Renal cortex interstitium (tissue), 15 donors: Measurements from ENCODE around the gene NARS2. TPM values are rescaled to one million over a fixed set of nuclear protein-coding genes. Genes with fewer than 3 reads are reported as not detected.
A peak's percentile ranks its signal among the peaks of the same experiment; 100 is the strongest.
"Not testable (repeated sequence)": the region's sequence is repeated elsewhere in the genome, so short reads cannot be mapped to it uniquely, and the experiment has no call there.

Experiments used
- DNase-seq, 11 donors: peaks; one replicate each; pipeline ENCODE4 v3.0.0-alpha.2; 2013; ENCODE audit warnings: low read depth in 9 of 11, low spot score in 4 of 11; ENCODE audit errors: extremely low read depth in 1 of 11
- long read RNA-seq, 16 experiments: transcript quantifications; one replicate each; lab custom pipeline, GENCODE V29; 2026
- polyA plus RNA-seq, 3 donors: library from polyadenylated mRNA; unstranded; fragments of 120-200 nt; gene quantifications; one replicate each; pipeline ENCODE4 v1.2.1, GENCODE V29; 2013; ENCODE audit not compliant: insufficient read length in 3 of 3

Gene NARS2
- 10 to 100 TPM; 41.6 to 47.0 (median 44.6) TPM for polyA plus RNA-seq
- long read RNA-seq, donor 1, partial matches to known transcripts, result 0 of 4 reads
- long read RNA-seq, donor 1, other reads (novel, unspliced or antisense), result 0 of 4 reads
- long read RNA-seq, donor 2, partial matches to known transcripts, result 0 of 2 reads
- long read RNA-seq, donor 2, other reads (novel, unspliced or antisense), result 0 of 2 reads
- long read RNA-seq, donor 3, transcript NARS2-201 (14 exons, 2,519 nt), result major isoform, 10 of 11 reads
- long read RNA-seq, donor 3, partial matches to known transcripts, result 0 of 11 reads
- long read RNA-seq, donor 3, other reads (novel, unspliced or antisense), result 0 of 11 reads
- long read RNA-seq, donor 4, transcript NARS2-201 (14 exons, 2,519 nt), result major isoform, 8 of 8 reads
- long read RNA-seq, donor 4, partial matches to known transcripts, result 0 of 8 reads
- long read RNA-seq, donor 4, other reads (novel, unspliced or antisense), result 0 of 8 reads
- long read RNA-seq, donor 5, result 0 reads
- long read RNA-seq, donor 6, transcript NARS2-201 (14 exons, 2,519 nt), result major isoform, 7 of 19 reads
- long read RNA-seq, donor 6, partial matches to known transcripts, result 12 of 19 reads
- long read RNA-seq, donor 6, other reads (novel, unspliced or antisense), result 0 of 19 reads
- long read RNA-seq, donor 7, transcript NARS2-201 (14 exons, 2,519 nt), result major isoform, 5 of 5 reads
- long read RNA-seq, donor 7, partial matches to known transcripts, result 0 of 5 reads
- long read RNA-seq, donor 7, other reads (novel, unspliced or antisense), result 0 of 5 reads
- long read RNA-seq, donor 8, transcript NARS2-201 (14 exons, 2,519 nt), result major isoform, 8 of 8 reads
- long read RNA-seq, donor 8, partial matches to known transcripts, result 0 of 8 reads
- long read RNA-seq, donor 8, other reads (novel, unspliced or antisense), result 0 of 8 reads
- long read RNA-seq, donor 9, transcript NARS2-201 (14 exons, 2,519 nt), result major isoform, 6 of 6 reads
- long read RNA-seq, donor 9, partial matches to known transcripts, result 0 of 6 reads
- long read RNA-seq, donor 9, other reads (novel, unspliced or antisense), result 0 of 6 reads
- long read RNA-seq, donor 10, partial matches to known transcripts, result 0 of 4 reads
- long read RNA-seq, donor 10, other reads (novel, unspliced or antisense), result 0 of 4 reads
- long read RNA-seq, donor 11, transcript NARS2-201 (14 exons, 2,519 nt), result major isoform, 7 of 7 reads
- long read RNA-seq, donor 11, partial matches to known transcripts, result 0 of 7 reads
- long read RNA-seq, donor 11, other reads (novel, unspliced or antisense), result 0 of 7 reads
- long read RNA-seq, donor 12, partial matches to known transcripts, result 0 of 2 reads
- long read RNA-seq, donor 12, other reads (novel, unspliced or antisense), result 0 of 2 reads
- long read RNA-seq, donor 13, result 0 reads
- long read RNA-seq, donor 14, partial matches to known transcripts, result 0 of 5 reads
- long read RNA-seq, donor 14, other reads (novel, unspliced or antisense), result 0 of 5 reads
- long read RNA-seq, donor 15, partial matches to known transcripts, result 0 of 1 reads
- long read RNA-seq, donor 15, other reads (novel, unspliced or antisense), result 0 of 1 reads
- long read RNA-seq, donor 16, transcript NARS2-201 (14 exons, 2,519 nt), result major isoform, 21 of 22 reads
- long read RNA-seq, donor 16, partial matches to known transcripts, result 0 of 22 reads
- long read RNA-seq, donor 16, other reads (novel, unspliced or antisense), result 0 of 22 reads

DNA sequence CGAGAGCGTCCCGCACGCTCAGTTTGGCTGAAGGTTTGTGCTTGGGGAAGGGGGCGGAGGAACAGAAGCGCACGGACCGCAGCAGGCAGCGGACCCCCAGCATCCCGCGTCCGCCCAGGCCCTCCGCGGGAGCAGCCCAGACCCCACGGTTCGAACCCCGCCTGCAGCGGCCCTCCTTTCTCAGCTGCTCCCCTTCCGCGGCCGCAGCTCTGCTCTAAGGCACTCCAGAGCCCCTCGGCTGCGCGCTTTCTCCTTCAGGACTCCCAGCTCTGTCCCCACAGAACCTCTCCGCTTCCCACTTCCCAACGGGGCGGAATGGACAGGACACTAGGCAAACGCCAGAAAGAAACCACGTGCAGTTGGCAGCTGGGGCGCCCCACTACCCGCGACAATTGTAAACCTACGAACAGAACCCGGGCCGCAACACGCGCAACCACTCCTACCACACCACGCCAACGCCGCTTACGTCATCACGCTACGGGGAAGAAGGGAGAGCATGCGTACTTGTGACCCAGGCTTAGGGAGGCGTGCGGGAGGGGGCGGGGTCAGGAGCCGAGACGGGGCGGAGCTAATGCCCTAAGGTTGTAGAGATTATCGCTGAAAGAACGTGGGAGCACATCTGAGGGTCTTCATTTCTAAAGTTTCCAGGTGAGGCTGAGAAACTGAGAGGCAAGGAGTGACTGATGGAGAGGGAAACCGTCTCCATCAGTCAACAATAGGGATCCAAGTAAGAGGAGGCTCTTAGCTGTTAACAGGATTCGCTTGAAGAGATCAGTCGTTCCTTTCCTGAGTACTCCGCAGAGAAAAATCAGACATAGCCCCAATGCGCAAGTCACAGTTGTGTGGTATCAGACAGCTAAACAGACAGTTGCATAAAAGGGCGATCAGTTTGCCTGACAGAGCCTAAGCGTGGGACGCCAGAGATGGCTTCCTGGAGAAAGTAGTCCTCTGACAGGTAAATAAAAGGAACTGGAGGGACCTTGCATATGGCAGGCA, at the start of gene NARS2:
Gene NARS2 (minus strand): TSS at position 479 of the 996 bp plus-strand sequence. CDS start 376 bp downstream, at position 103.
- DNase-seq, result peak; percentile 95 to 99 (median 98)

- no peak for DNase-seq
Observed at GRCh38 chr11:78622666-78623065, 48.0 kb upstream of the NARS2 start.

DNA sequence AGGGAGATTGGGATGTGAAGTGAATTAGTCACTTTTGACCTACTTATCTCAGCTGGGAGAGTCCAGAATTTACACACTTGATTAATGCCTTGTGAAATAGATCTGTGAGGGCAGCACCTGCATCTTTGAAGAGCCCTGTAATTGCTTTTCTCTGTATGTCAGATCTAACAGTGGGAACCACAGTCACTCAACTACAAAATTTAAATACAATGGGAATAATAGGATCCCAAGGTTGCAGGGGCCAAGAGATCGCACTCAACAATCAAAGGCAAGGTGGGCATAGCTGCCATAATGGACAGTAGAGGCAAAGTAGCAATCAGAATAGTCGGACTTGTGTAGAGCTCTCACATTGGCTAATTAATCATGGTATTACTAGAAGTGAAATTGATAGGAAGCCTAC, 45.5 kb upstream of the NARS2 start:
- DNase-seq, result no peak

GRCh38 chr11:78615724-78616123, 41.1 kb upstream of the NARS2 start:
- DNase-seq, result no peak

- no peak for DNase-seq
Observed at GRCh38 chr11:78613378-78613813, 38.7 kb upstream of the NARS2 start.

DNA sequence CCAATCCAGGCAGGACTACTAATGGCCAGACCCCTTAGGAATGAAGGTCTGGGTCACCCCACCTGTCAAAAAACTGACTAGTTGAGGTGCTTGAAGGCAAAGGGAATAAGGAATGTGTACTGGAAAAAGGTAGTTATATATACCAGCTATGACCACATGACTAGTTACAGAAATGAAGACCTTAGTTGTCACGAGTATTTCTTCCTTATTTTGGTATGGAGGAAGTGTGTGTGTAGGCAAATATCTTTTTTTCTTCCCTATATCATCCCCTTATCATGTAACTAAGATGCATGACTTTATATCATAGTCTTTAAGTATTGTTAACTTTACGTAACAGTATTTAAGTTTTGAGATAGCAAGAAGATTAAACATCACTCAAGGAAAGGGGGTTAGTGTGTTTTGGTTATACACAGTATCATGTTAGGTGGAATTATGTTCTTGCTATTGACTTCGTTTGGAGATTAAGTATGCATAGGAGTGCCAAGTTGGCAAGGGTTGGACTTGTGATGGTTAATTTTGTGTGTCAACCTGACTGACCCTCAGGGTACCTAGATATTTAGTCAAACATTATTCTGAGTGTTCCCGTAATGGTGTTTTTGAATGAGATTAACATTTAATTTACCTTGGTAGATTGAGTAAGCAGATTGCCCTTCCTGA, 38.2 kb upstream of the NARS2 start:
- no peak for DNase-seq

GRCh38 chr11:78609321-78609720, 34.7 kb upstream of the NARS2 start:
- not testable (repeated sequence) for DNase-seq

GRCh38 chr11:78607696-78608095, 33.0 kb upstream of the NARS2 start:
- DNase-seq, result no peak

- DNase-seq, result no peak
Observed at GRCh38 chr11:78606667-78607066, 32.0 kb upstream of the NARS2 start.

- no peak for DNase-seq
Observed at GRCh38 chr11:78605296-78605695, 30.6 kb upstream of the NARS2 start.

- no peak for DNase-seq
Observed at GRCh38 chr11:78603792-78604191, 29.1 kb upstream of the NARS2 start.

DNA sequence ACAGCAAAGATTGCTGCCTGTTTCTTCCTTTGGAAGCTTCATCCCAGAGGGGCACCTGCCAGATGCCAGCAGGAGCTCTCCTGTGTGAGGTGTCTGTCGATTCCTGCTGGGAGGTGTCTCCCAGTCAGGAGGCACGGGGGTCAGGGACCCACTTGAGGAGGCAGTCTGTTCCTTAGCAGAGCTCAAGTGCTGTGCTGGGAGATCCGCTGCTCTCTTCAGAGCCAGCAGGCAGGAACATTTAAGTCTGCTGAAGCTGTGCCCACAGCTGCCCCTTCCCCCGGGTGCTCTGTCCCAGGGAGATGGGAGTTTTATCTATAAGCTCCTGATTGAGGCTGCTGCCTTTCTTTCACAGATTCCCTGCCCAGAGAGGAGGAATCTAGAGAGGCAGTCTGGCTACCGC, 28.1 kb upstream of the NARS2 start:
- DNase-seq, result not testable (repeated sequence)

DNA sequence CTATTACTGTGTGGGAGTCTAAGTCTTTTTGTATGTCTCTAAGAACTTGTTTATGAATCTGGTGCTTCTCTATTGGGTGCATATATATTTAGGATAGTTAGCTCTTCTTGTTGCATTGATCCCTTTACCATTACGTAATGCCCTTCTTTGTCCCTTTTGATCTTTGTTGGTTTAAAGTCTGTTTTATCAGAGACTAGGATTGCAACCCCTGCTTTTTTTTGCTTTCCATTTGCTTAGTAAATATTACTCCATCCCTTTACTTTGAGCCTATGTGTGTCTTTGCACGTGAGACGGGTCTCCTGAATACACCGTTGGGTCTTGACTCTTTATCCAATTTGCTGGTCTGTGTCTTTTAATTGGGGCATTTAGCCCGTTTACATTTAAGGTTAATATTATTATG, 26.4 kb upstream of the NARS2 start:
- DNase-seq, result not testable (repeated sequence)

- DNase-seq, result not testable (repeated sequence)
Observed at GRCh38 chr11:78597579-78597978, 22.9 kb upstream of the NARS2 start.

- DNase-seq, result peak in 10 of 11 donors; percentile 53 to 78 (median 72)
Observed at GRCh38 chr11:78595436-78596130, 20.9 kb upstream of the NARS2 start.

DNA sequence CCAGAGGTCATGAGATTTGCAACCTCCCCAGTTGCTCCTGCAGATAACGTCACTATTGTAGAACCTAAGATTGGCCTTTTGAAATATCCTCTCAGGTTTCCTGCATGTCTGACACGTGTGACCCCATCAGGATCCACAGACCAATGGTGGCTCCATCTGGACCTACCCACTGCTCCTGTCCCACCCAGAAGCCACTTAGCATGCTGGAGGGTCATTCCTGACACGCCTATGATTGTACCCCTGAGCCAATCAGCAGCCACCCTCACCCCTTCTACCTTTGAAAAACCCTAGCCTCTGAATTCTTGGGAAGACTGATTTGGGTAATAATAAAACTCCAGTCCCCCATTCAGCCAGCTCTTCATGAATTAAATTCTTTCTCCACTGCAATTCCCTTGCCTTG, 20.1 kb upstream of the NARS2 start:
- DNase-seq, result no peak
